Subcutaneous adipose tissue (tissue), 4 donors: ENCODE results near the gene VAV3. TPM values are rescaled to one million over a fixed set of nuclear protein-coding genes. Genes with fewer than 3 reads are reported as not detected.

Experiments used
- CTCF ChIP-seq: fragments of 450-650 bp; IDR thresholded peaks from one replicate; pipeline ENCODE4 v1.5.1; 2016; ENCODE audit warnings: low read depth, mild to moderate bottlenecking, control low read depth, antibody characterized with exemption, moderate library complexity
- total RNA-seq, 4 donors: library from RNA; depleted of rRNA; stranded (reverse); fragments of >200 nt; gene quantifications; one replicate each; pipeline ENCODE4 v1.1.0, GENCODE V29; 2016

VAV3 gene
- total RNA-seq, 4 donors from 2014 or later = 7.0 to 13.1 (median 10.1) TPM

- TF ChIP-seq CTCF = no peak
Observed at GRCh38 chr1:107680579-107680985, 284.4 kb downstream of the VAV3 start.

- no peak for TF ChIP-seq CTCF
Observed at GRCh38 chr1:107679411-107679953, 285.5 kb downstream of the VAV3 start.

GRCh38 chr1:107678993-107679392 is 286.0 kb downstream of the VAV3 start:
- TF ChIP-seq CTCF = no peak

GRCh38 chr1:107677697-107678096 is 287.3 kb downstream of the VAV3 start:
- TF ChIP-seq CTCF = no peak

GRCh38 chr1:107674486-107674885 is 290.5 kb downstream of the VAV3 start:
- TF ChIP-seq CTCF = no peak

GRCh38 chr1:107673006-107673405 is 292.0 kb downstream of the VAV3 start:
- no peak for TF ChIP-seq CTCF

GRCh38 chr1:107670397-107671040 is 294.5 kb downstream of the VAV3 start:
- no peak for TF ChIP-seq CTCF
